H1 (cell line): ENCODE data around the gene TCHH. TPM values are rescaled to one million over a fixed set of nuclear protein-coding genes. Genes with fewer than 3 reads are reported as not detected.

Source experiments
- CTCF ChIA-PET: fragments of 300-600 bp; sonication (Branson Sonifier 250); formaldehyde crosslinking; loops from one replicate; lab custom pipeline; 2021; ENCODE audit not compliant: partially characterized antibody; lab: Charles Lee
- POLR2A ChIA-PET: fragments of 300-600 bp; sonication (Branson Sonifier 250); formaldehyde crosslinking; loops from one replicate; lab custom pipeline; 2021; ENCODE audit warnings: inconsistent platforms; ENCODE audit not compliant: partially characterized antibody; lab: Charles Lee
- DNase-seq, 2 experiments: peaks; one replicate each; pipeline versions ENCODE4 v3.0.0 to v3.0.0-alpha.2; 2010 to 2022; ENCODE audit warnings: low spot score in 2 of 2, low read depth in 1 of 2, mixed read lengths in 1 of 2
- FAIRE-seq: peaks from 2 replicates; lab custom pipeline; 2011; peaks lifted over from hg19 to GRCh38; lab: Jason Lieb, UNC
- H2AFZ ChIP-seq: 2 replicates; pipeline ENCODE4 v1.8.1; 2012; ENCODE audit warnings: low read length, inconsistent platforms
- H2AK5ac ChIP-seq: 2 replicates; pipeline ENCODE4 v1.6.1; 2013; ENCODE audit warnings: low read depth, low read length
- H2BK120ac ChIP-seq: replicated peaks from 2 replicates; pipeline ENCODE3; 2013; ENCODE audit warnings: low read depth, low read length, inconsistent platforms
- H2BK12ac ChIP-seq: 2 replicates; pipeline ENCODE4 v1.6.1; 2013; ENCODE audit warnings: low read depth, low read length
- H2BK15ac ChIP-seq: 2 replicates; pipeline ENCODE4 v1.6.1; 2013; ENCODE audit warnings: low read length
- H2BK20ac ChIP-seq: 2 replicates; pipeline ENCODE4 v1.6.1; 2013; ENCODE audit warnings: low read length
- H2BK5ac ChIP-seq: 2 replicates; pipeline ENCODE4 v1.6.1; 2013; ENCODE audit warnings: low read depth, low read length
- H3K14ac ChIP-seq: 2 replicates; pipeline ENCODE4 v1.6.1; 2013; ENCODE audit warnings: inconsistent platforms; ENCODE audit not compliant: insufficient read length
- H3K18ac ChIP-seq: 2 replicates; pipeline ENCODE4 v1.6.1; 2013; ENCODE audit warnings: low read length; ENCODE audit errors: extremely low read depth
- H3K23ac ChIP-seq: 2 replicates; pipeline ENCODE4 v1.6.1; 2013; ENCODE audit warnings: inconsistent platforms; ENCODE audit not compliant: insufficient read length
- H3K23me2 ChIP-seq: 2 replicates; pipeline ENCODE4 v1.6.1; 2013; ENCODE audit warnings: low read depth, low read length
- H3K27ac ChIP-seq: 2 replicates; pipeline ENCODE4 v1.6.1; 2011; ENCODE audit warnings: low read depth, low read length, inconsistent platforms
- H3K27me3 ChIP-seq, 4 experiments: replicated peaks in 1 of 4; 1 replicate in 1 of 4; 2 replicates in 3 of 4; pipeline versions ENCODE4 v1.6.1 to v1.8.1; 2011 to 2013; ENCODE audit warnings: low read length in 3 of 4, mild to moderate bottlenecking in 3 of 4, inconsistent platforms in 2 of 4, mixed read lengths in 2 of 4, moderate library complexity in 1 of 4; ENCODE audit not compliant: control insufficient read depth in 3 of 4, insufficient read depth in 3 of 4; ENCODE audit errors: extremely low read depth in 1 of 4
- H3K36me3 ChIP-seq, 4 experiments: 2 replicates each; pipeline versions ENCODE4 v1.6.1 to v1.8.1; 2011 to 2013; ENCODE audit warnings: mild to moderate bottlenecking in 4 of 4, low read length in 3 of 4, moderate library complexity in 2 of 4, control low read depth in 1 of 4, inconsistent platforms in 1 of 4; ENCODE audit not compliant: insufficient read depth in 4 of 4, control insufficient read depth in 2 of 4
- H3K4ac ChIP-seq: replicated peaks from 2 replicates; pipeline ENCODE3; 2013; ENCODE audit warnings: low read length, low read depth, mixed read lengths, inconsistent platforms; ENCODE audit not compliant: insufficient read length
- H3K4me1 ChIP-seq, 4 experiments: replicated peaks in 1 of 4; 1 replicate in 1 of 4; 2 replicates in 3 of 4; pipeline versions ENCODE4 v1.6.1 to v1.8.1; 2011 to 2013; ENCODE audit warnings: low read length in 3 of 4, inconsistent platforms in 2 of 4, mixed read lengths in 1 of 4; ENCODE audit not compliant: insufficient read depth in 4 of 4, control insufficient read depth in 3 of 4
- H3K4me2 ChIP-seq, 2 experiments: 2 replicates each; pipeline versions ENCODE4 v1.6.1 to v1.8.1; 2011 to 2013; ENCODE audit warnings: low read depth in 2 of 2, low read length in 2 of 2, control low read depth in 1 of 2, inconsistent platforms in 1 of 2, mild to moderate bottlenecking in 1 of 2; ENCODE audit not compliant: insufficient read depth in 1 of 2
- H3K4me3 ChIP-seq, 4 experiments: fragments of 200-600, 300-600 bp in 1 of 4; sonication (generic), shearing (Covaris generic), sonication (Bioruptor Twin) in 1 of 4; 2 replicates each; pipeline versions ENCODE4 v1.5.1 to v1.8.1; 2011 to 2016; ENCODE audit warnings: low read length in 4 of 4, low read depth in 3 of 4, control low read depth in 2 of 4, inconsistent platforms in 2 of 4, mild to moderate bottlenecking in 2 of 4, mixed read lengths in 1 of 4, moderate library complexity in 1 of 4; ENCODE audit not compliant: insufficient read depth in 2 of 4; ENCODE audit errors: extremely low read depth in 1 of 4
- H3K56ac ChIP-seq: replicated peaks from 2 replicates; pipeline ENCODE3; 2013; ENCODE audit warnings: low read depth, mild to moderate bottlenecking, mixed read lengths, low read length, inconsistent platforms; ENCODE audit not compliant: insufficient read length
- H3K79me1 ChIP-seq: 2 replicates; pipeline ENCODE4 v1.6.1; 2013; ENCODE audit warnings: low read depth, low read length, control low read depth
- H3K79me2 ChIP-seq, 2 experiments: 2 replicates each; pipeline versions ENCODE4 v1.6.1 to v1.8.1; 2012 to 2013; ENCODE audit warnings: low read length in 2 of 2, mild to moderate bottlenecking in 2 of 2, inconsistent platforms in 1 of 2; ENCODE audit not compliant: insufficient read depth in 2 of 2, control insufficient read depth in 1 of 2
- H3K9ac ChIP-seq, 4 experiments: replicated peaks in 1 of 4; 1 replicate in 1 of 4; 2 replicates in 3 of 4; pipeline versions ENCODE4 v1.6.1 to v1.8.1; 2011 to 2013; ENCODE audit warnings: low read depth in 3 of 4, low read length in 3 of 4, control low read depth in 2 of 4, mild to moderate bottlenecking in 2 of 4, moderate library complexity in 2 of 4, inconsistent platforms in 1 of 4; ENCODE audit errors: extremely low read depth in 1 of 4
- H3K9me3 ChIP-seq, 2 experiments: 2 replicates each; pipeline versions ENCODE4 v1.6.1 to v1.8.1; 2012 to 2013; ENCODE audit warnings: mild to moderate bottlenecking in 2 of 2, moderate library complexity in 2 of 2, control low read depth in 1 of 2, inconsistent platforms in 1 of 2, low read depth in 1 of 2, low read length in 1 of 2, mixed read lengths in 1 of 2; ENCODE audit not compliant: insufficient read depth in 2 of 2
- H4K20me1 ChIP-seq, 2 experiments: replicated peaks in 1 of 2; 2 replicates each; pipeline versions ENCODE3 to v1.8.1; 2011 to 2013; ENCODE audit warnings: inconsistent platforms in 2 of 2, low read length in 2 of 2, mild to moderate bottlenecking in 1 of 2; ENCODE audit not compliant: insufficient read depth in 2 of 2, control insufficient read depth in 1 of 2
- H4K5ac ChIP-seq: 2 replicates; pipeline ENCODE4 v1.6.1; 2013; ENCODE audit warnings: low read length, low read depth, mixed read lengths, inconsistent platforms; ENCODE audit not compliant: insufficient read length
- H4K8ac ChIP-seq: 2 replicates; pipeline ENCODE4 v1.8.0; 2013; ENCODE audit warnings: mild to moderate bottlenecking, moderate library complexity, low read length, inconsistent platforms; ENCODE audit not compliant: insufficient read depth; ENCODE audit errors: extremely low read depth
- H4K91ac ChIP-seq: replicated peaks from 2 replicates; pipeline ENCODE3; 2013; ENCODE audit warnings: low read length, mixed read lengths, inconsistent platforms; ENCODE audit not compliant: insufficient read length
- CREB1 ChIP-seq: IDR thresholded peaks from 2 replicates; pipeline ENCODE4 v1.6.1; 2012; ENCODE audit warnings: inconsistent platforms
- EGR1 ChIP-seq: IDR thresholded peaks from 2 replicates; pipeline ENCODE4 v1.6.1; 2011; ENCODE audit warnings: low read depth, low read length, borderline replicate concordance
- GABPA ChIP-seq: IDR thresholded peaks from 2 replicates; pipeline ENCODE4 v1.6.1; 2011; ENCODE audit warnings: mild to moderate bottlenecking, low read length, moderate library complexity, borderline replicate concordance; ENCODE audit not compliant: insufficient read depth
- HDAC2 ChIP-seq, 2 experiments: fragments of 300-600 bp in 1 of 2; sonication (generic) in 1 of 2; IDR thresholded peaks; 2 replicates each; pipeline ENCODE4 v1.6.1; 2011 to 2012; ENCODE audit warnings: low read depth in 2 of 2, low read length in 2 of 2, mild to moderate bottlenecking in 2 of 2, moderate library complexity in 2 of 2, borderline replicate concordance in 1 of 2, inconsistent platforms in 1 of 2
- MAFK ChIP-seq: IDR thresholded peaks from 2 replicates; pipeline ENCODE4 v1.6.1; 2012; ENCODE audit warnings: low read depth, mild to moderate bottlenecking, improper control_type of control experiment, low read length
- PHF8 ChIP-seq: fragments of 200-600 bp; sonication (generic); conservative IDR thresholded peaks from 2 replicates; pipeline ENCODE4 v1.7.1; 2012; ENCODE audit warnings: low read depth, mild to moderate bottlenecking, inconsistent platforms, low read length, moderate library complexity
- POLR2AphosphoS5 ChIP-seq: IDR thresholded peaks from 2 replicates; pipeline ENCODE4 v1.6.1; 2011; ENCODE audit warnings: low read depth, low read length
- RBBP5 ChIP-seq: IDR thresholded peaks from 2 replicates; pipeline ENCODE4 v1.7.1; 2012; ENCODE audit warnings: low read depth, mild to moderate bottlenecking, inconsistent platforms, low read length, moderate library complexity, borderline replicate concordance
- SIN3A ChIP-seq, 2 experiments: IDR thresholded peaks in 1 of 2; conservative IDR thresholded peaks in 1 of 2; 2 replicates each; pipeline ENCODE4 v1.6.1; 2011 to 2012; ENCODE audit warnings: low read length in 2 of 2, improper control_type of control experiment in 1 of 2, low read depth in 1 of 2, mild to moderate bottlenecking in 1 of 2
- SIX5 ChIP-seq: IDR thresholded peaks from 2 replicates; pipeline ENCODE4 v1.6.1; 2011; ENCODE audit warnings: mild to moderate bottlenecking, low read depth, low read length
- SRF ChIP-seq: IDR thresholded peaks from 2 replicates; pipeline ENCODE4 v1.6.1; 2011; ENCODE audit warnings: mild to moderate bottlenecking, low read depth, low read length, moderate library complexity
- TEAD4 ChIP-seq: IDR thresholded peaks from 2 replicates; pipeline ENCODE4 v1.6.1; 2012; ENCODE audit warnings: low read depth, low read length, inconsistent platforms, mixed read lengths
- USF2 ChIP-seq: IDR thresholded peaks from 2 replicates; pipeline ENCODE4 v1.6.1; 2011; ENCODE audit warnings: low read length, improper control_type of control experiment
- YY1 ChIP-seq: IDR thresholded peaks from 2 replicates; pipeline ENCODE4 v1.6.1; 2011; ENCODE audit warnings: low read depth, mild to moderate bottlenecking, low read length
- WGBS, 2 experiments: shearing (Covaris generic) in 1 of 2; methylation state at CpG; one replicate each; pipeline versions ENCODE4 v1.1.6 to v1.1.7; 2013 to 2015; ENCODE audit warnings: low lambda C conversion rate in 2 of 2, mixed read lengths in 2 of 2, inconsistent platforms in 1 of 2, low coverage in 1 of 2, missing lambda C conversion rate in 1 of 2; ENCODE audit not compliant: insufficient replicate concordance in 2 of 2, insufficient coverage in 1 of 2, insufficient read length in 1 of 2; ENCODE audit errors: extremely low coverage in 1 of 2, missing lambda C conversion rate in 1 of 2; 5-methylcytosine and 5-hydroxymethylcytosine counted together
- polyA plus RNA-seq, 7 experiments: library from polyadenylated mRNA; depleted of rRNA in 3 of 7; stranded (reverse) in 5 of 7; unstranded in 2 of 7; fragments of >200 nt in 5 of 7; fragments of 200-250 nt in 2 of 7; gene quantifications; 1 replicate in 5 of 7; 2 replicates in 1 of 7; 4 replicates in 1 of 7; pipeline versions ENCODE4 v1.2.1 to v1.2.3, GENCODE V29; 2011 to 2013; ENCODE audit warnings: missing spikeins in 2 of 7, mixed read lengths in 2 of 7
- total RNA-seq: library from RNA; stranded (reverse); fragmentation: NEBNext Ultra II Directional; extraction: Animal tissue kit (Norgen Biotek cat#: 25700); gene quantifications from 2 replicates; pipeline ENCODE4 v1.2.1, GENCODE V29; 2021

The TCHH gene
- total and polyA plus RNA-seq, 2 of the 8 experiments (the other 6 are each of a cell fraction or from before 2014, with no cell fraction given), result 0.02 to 0.07 TPM

- Histone ChIP-seq H3K23ac (no peak overlapping the region), H3K9me3 (peaks cover 70 to 75% of the 10 kb centered on the region in 2 experiments), H3K23me2 (no peaks in the 10 kb centered on the region), H3K56ac (no peak overlapping the region), H3K14ac (no peak overlapping the region), H3K4ac (no peak overlapping the region), H2BK20ac (no peak overlapping the region), H2BK120ac (no peak overlapping the region), H4K8ac (no peak overlapping the region), H3K36me3 (no peaks in the 10 kb centered on the region), H3K79me1 (no peaks in the 10 kb centered on the region), H4K91ac (no peak overlapping the region), H2AK5ac (no peak overlapping the region), H3K4me1 (no peaks in the 10 kb centered on the region), H3K4me3 (no peak overlapping the region), H3K27me3 (no peaks in the 10 kb centered on the region), H2AFZ (no peak overlapping the region), H3K27ac (no peak overlapping the region), H2BK15ac (no peak overlapping the region), H3K4me2 (no peak overlapping the region), H4K5ac (no peak overlapping the region), H3K9ac (no peak overlapping the region), H2BK12ac (no peak overlapping the region), H3K18ac (no peak overlapping the region), H4K20me1 (no peaks in the 10 kb centered on the region), H2BK5ac (no peak overlapping the region), H3K79me2 (no peaks in the 10 kb centered on the region)
- CTCF ChIA-PET, result interaction anchor here (1.4 kb wide), 1 partner anchor 25 kb away, joined by 3 read pairs; no protein-coding TSS in a partner anchor
- FAIRE-seq, result no peak
- POLR2A ChIA-PET, result no interaction called here
- 48% methylated on average over 3 of the region's 3 CpGs; no CpG with 5 or more reads in 1 of the 2 experiments for WGBS, 2 experiments
- DNase-seq, result no peak
- TF ChIP-seq SIN3A (conservative IDR thresholded peaks at IDR 0.05 in 1 of 2, IDR thresholded peaks at IDR 0.05 in 1 of 2; ENCODE audit: low read depth in 1 of 2, low read length in 2 of 2), result no peak
- TF ChIP-seq EGR1, result no peak
- no peak for TF ChIP-seq SIX5
- TF ChIP-seq GABPA, result no peak
- TF ChIP-seq MAFK, result no peak
- no peak for TF ChIP-seq HDAC2 (IDR thresholded peaks at IDR 0.05; ENCODE audit: borderline replicate concordance in 1 of 2, low read depth in 2 of 2, low read length in 2 of 2)
- TF ChIP-seq USF2, result no peak
- no peak for TF ChIP-seq PHF8
- TF ChIP-seq RBBP5, result no peak
- TF ChIP-seq TEAD4, result no peak
- no peak for TF ChIP-seq CREB1
- TF ChIP-seq YY1, result no peak
- no peak for TF ChIP-seq POLR2AphosphoS5
- TF ChIP-seq SRF, result no peak
Observed at GRCh38 chr1:152160576-152160975, 45.3 kb upstream of the TCHH start.
